GM12872 (cell line): ENCODE results near the gene C16orf78.

ENCODE experiments used
- CTCF ChIP-seq: IDR thresholded peaks from 3 replicates; pipeline ENCODE4 v1.5.1; 2011; ENCODE audit warnings: low read depth, mild to moderate bottlenecking, low read length, moderate library complexity; ENCODE audit not compliant: insufficient read depth

Gene C16orf78

GRCh38 chr16:49446805-49447204 is 73.2 kb downstream of the C16orf78 start:
- TF ChIP-seq CTCF, result no peak
